ENCODE results near the gene HINT1.
"Not testable (repeated sequence)": the region's sequence is repeated elsewhere in the genome, so short reads cannot be mapped to it uniquely, and the experiment has no call there.

Gene HINT1

GRCh38 chr5:131156957-131157356, 8.1 kb downstream of the HINT1 start:
- Mint-ChIP-seq H3K9me3 (no peaks in the 10 kb centered on the region), H3K27me3 (no peaks in the 10 kb centered on the region), H3K27ac (no peak overlapping the region), H3K36me3 (ENCODE audit: low read depth) (peaks cover 75% of the 10 kb centered on the region), H3K4me3 (no peak overlapping the region), H3K4me1 (ENCODE audit: low read depth) (peaks cover 38% of the 10 kb centered on the region)
- no peak for DNase-seq

- no peaks in the 10 kb centered on the region for H3K27me3 Mint-ChIP-seq
- no peaks in the 10 kb centered on the region for H3K9me3 Mint-ChIP-seq
- H3K4me1 Mint-ChIP-seq (ENCODE audit: low read depth) = peaks cover 33% of the 10 kb centered on the region
- no peak for DNase-seq
- no peak overlapping the region for H3K4me3 Mint-ChIP-seq
- peaks cover 70% of the 10 kb centered on the region for H3K36me3 Mint-ChIP-seq (ENCODE audit: low read depth)
- H3K27ac Mint-ChIP-seq = no peak overlapping the region
Measured at GRCh38 chr5:131156385-131156784, 8.7 kb downstream of the HINT1 start.

- Mint-ChIP-seq H3K4me1 (ENCODE audit: low read depth) (peaks cover 6% of the 10 kb centered on the region), H3K27me3 (no peaks in the 10 kb centered on the region), H3K27ac (no peak overlapping the region), H3K36me3 (ENCODE audit: low read depth) (peaks cover 18% of the 10 kb centered on the region), H3K9me3 (no peaks in the 10 kb centered on the region), H3K4me3 (no peak overlapping the region)
- DNase-seq = no peak
Measured at GRCh38 chr5:131151216-131151615, 13.8 kb downstream of the HINT1 start.

- Mint-ChIP-seq H3K27me3 (no peaks in the 10 kb centered on the region), H3K27ac (no peak overlapping the region), H3K4me1 (ENCODE audit: low read depth) (peaks cover 4% of the 10 kb centered on the region), H3K36me3 (ENCODE audit: low read depth) (peaks cover 11% of the 10 kb centered on the region), H3K9me3 (no peaks in the 10 kb centered on the region), H3K4me3 (no peak overlapping the region)
- DNase-seq = no peak
Measured at GRCh38 chr5:131150408-131150807, 14.6 kb downstream of the HINT1 start.

- H3K27me3 Mint-ChIP-seq = no peaks in the 10 kb centered on the region
- no peak overlapping the region for H3K4me3 Mint-ChIP-seq
- H3K36me3 Mint-ChIP-seq (ENCODE audit: low read depth) = peaks cover 5% of the 10 kb centered on the region
- no peaks in the 10 kb centered on the region for H3K9me3 Mint-ChIP-seq
- no peak overlapping the region for H3K27ac Mint-ChIP-seq
- H3K4me1 Mint-ChIP-seq (ENCODE audit: low read depth) = peaks cover 2% of the 10 kb centered on the region
- no peak for DNase-seq
Measured at GRCh38 chr5:131148835-131149234, 16.2 kb downstream of the HINT1 start.

- Mint-ChIP-seq H3K4me3 (no peak overlapping the region), H3K4me1 (ENCODE audit: low read depth) (no peaks in the 10 kb centered on the region), H3K27ac (no peak overlapping the region), H3K9me3 (no peaks in the 10 kb centered on the region), H3K27me3 (no peaks in the 10 kb centered on the region), H3K36me3 (ENCODE audit: low read depth) (no peaks in the 10 kb centered on the region)
- DNase-seq = no peak
Measured at GRCh38 chr5:131147258-131147657, 17.8 kb downstream of the HINT1 start.

- Mint-ChIP-seq H3K4me1 (ENCODE audit: low read depth) (peaks cover 7% of the 10 kb centered on the region), H3K36me3 (ENCODE audit: low read depth) (no peaks in the 10 kb centered on the region), H3K9me3 (no peaks in the 10 kb centered on the region), H3K4me3 (no peak overlapping the region), H3K27ac (no peak overlapping the region), H3K27me3 (no peaks in the 10 kb centered on the region)
- no peak for DNase-seq
Measured at GRCh38 chr5:131142970-131143617, 22.0 kb downstream of the HINT1 start.

GRCh38 chr5:131139321-131139720, 25.7 kb downstream of the HINT1 start:
- Mint-ChIP-seq H3K27ac (no peak overlapping the region), H3K36me3 (ENCODE audit: low read depth) (no peaks in the 10 kb centered on the region), H3K9me3 (peaks cover 7% of the 10 kb centered on the region), H3K4me3 (no peak overlapping the region), H3K4me1 (ENCODE audit: low read depth) (peaks cover 17% of the 10 kb centered on the region), H3K27me3 (no peaks in the 10 kb centered on the region)
- DNase-seq = no peak

- not testable (repeated sequence) for DNase-seq; H3K4me3 Mint-ChIP-seq; H3K27ac Mint-ChIP-seq; H3K9me3 Mint-ChIP-seq; H3K36me3 Mint-ChIP-seq (ENCODE audit: low read depth); H3K27me3 Mint-ChIP-seq
- H3K4me1 Mint-ChIP-seq (ENCODE audit: low read depth) = peaks cover 17% of the 10 kb centered on the region
Measured at GRCh38 chr5:131138406-131138805, 26.6 kb downstream of the HINT1 start.

GRCh38 chr5:131133091-131133490, 32.0 kb downstream of the HINT1 start:
- not testable (repeated sequence) for H3K27me3 Mint-ChIP-seq; DNase-seq; H3K27ac Mint-ChIP-seq; H3K36me3 Mint-ChIP-seq (ENCODE audit: low read depth); H3K4me3 Mint-ChIP-seq; H3K4me1 Mint-ChIP-seq (ENCODE audit: low read depth); H3K9me3 Mint-ChIP-seq

GRCh38 chr5:131129306-131129705, 35.8 kb downstream of the HINT1 start:
- H3K4me1 Mint-ChIP-seq (ENCODE audit: low read depth) = no peaks in the 10 kb centered on the region
- no peak overlapping the region for H3K27ac Mint-ChIP-seq
- DNase-seq = no peak
- no peak overlapping the region for H3K4me3 Mint-ChIP-seq
- H3K27me3 Mint-ChIP-seq = no peaks in the 10 kb centered on the region
- peaks cover 4% of the 10 kb centered on the region for H3K36me3 Mint-ChIP-seq (ENCODE audit: low read depth)
- H3K9me3 Mint-ChIP-seq = peaks cover 12% of the 10 kb centered on the region

- not testable (repeated sequence) for H3K27ac Mint-ChIP-seq; H3K36me3 Mint-ChIP-seq (ENCODE audit: low read depth); H3K4me3 Mint-ChIP-seq; DNase-seq; H3K4me1 Mint-ChIP-seq (ENCODE audit: low read depth); H3K27me3 Mint-ChIP-seq
- peaks cover 15% of the 10 kb centered on the region for H3K9me3 Mint-ChIP-seq
Measured at GRCh38 chr5:131127244-131127643, 37.8 kb downstream of the HINT1 start.

GRCh38 chr5:131114754-131115153, 50.3 kb downstream of the HINT1 start:
- DNase-seq = no peak
- Mint-ChIP-seq H3K27me3 (no peaks in the 10 kb centered on the region), H3K4me3 (no peak overlapping the region), H3K4me1 (ENCODE audit: low read depth) (peaks cover 13% of the 10 kb centered on the region), H3K36me3 (ENCODE audit: low read depth) (no peaks in the 10 kb centered on the region), H3K27ac (no peak overlapping the region), H3K9me3 (peaks cover 2% of the 10 kb centered on the region)

GRCh38 chr5:131112424-131112823, 52.6 kb downstream of the HINT1 start:
- DNase-seq = no peak
- H3K4me1 Mint-ChIP-seq (ENCODE audit: low read depth) = peaks cover 8% of the 10 kb centered on the region
- no peaks in the 10 kb centered on the region for H3K9me3 Mint-ChIP-seq
- H3K4me3 Mint-ChIP-seq = no peak overlapping the region
- no peaks in the 10 kb centered on the region for H3K36me3 Mint-ChIP-seq (ENCODE audit: low read depth)
- H3K27ac Mint-ChIP-seq = no peak overlapping the region
- no peaks in the 10 kb centered on the region for H3K27me3 Mint-ChIP-seq

GRCh38 chr5:131110256-131110594, 54.8 kb downstream of the HINT1 start:
- no peak for DNase-seq
- Mint-ChIP-seq H3K4me1 (ENCODE audit: low read depth) (peaks cover 7% of the 10 kb centered on the region), H3K4me3 (no peak overlapping the region), H3K27me3 (no peaks in the 10 kb centered on the region), H3K36me3 (ENCODE audit: low read depth) (no peaks in the 10 kb centered on the region), H3K9me3 (no peaks in the 10 kb centered on the region), H3K27ac (no peak overlapping the region)
